ENCODE data around the gene FAM167B.

The FAM167B gene

DNA sequence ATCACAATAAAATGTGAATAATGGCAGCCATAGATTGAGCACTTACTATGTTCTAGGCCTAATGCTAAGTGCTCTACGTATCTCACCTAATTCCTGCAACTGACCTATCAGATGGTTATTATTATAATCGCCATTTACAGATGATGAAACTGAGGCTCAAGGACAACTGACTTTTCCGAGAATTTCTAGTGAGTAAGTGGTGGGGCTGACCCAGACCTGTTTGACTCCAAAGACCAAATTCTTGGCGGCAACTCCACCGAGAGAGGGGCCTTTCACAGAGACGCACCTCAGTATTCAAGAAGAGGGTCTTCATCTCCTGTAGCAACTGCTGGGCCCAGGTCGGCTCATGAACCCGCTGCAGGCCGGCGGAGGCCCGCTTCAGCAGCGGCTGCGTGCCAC, 25.4 kb upstream of the FAM167B start:
- peak overlapping the region; percentile 95 for H3K4me3 ChIP-seq (ENCODE audit: low read depth, low read length)
- TF ChIP-seq, protein P1, sequence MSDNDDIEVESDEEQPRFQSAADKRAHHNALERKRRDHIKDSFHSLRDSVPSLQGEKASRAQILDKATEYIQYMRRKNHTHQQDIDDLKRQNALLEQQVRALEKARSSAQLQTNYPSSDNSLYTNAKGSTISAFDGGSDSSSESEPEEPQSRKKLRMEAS (IDR thresholded peaks at IDR 0.05; ENCODE audit: low read depth, low read length): no peak
- TF ChIP-seq CTCF (IDR thresholded peaks at IDR 0.05; ENCODE audit: low read depth, low read length): no peak
- TF ChIP-seq MYC (IDR thresholded peaks at IDR 0.05; ENCODE audit: low read depth, low read length): no peak
- no peak for TF ChIP-seq POLR2A (IDR thresholded peaks at IDR 0.05; ENCODE audit: extremely low read depth, insufficient read length)
- DNase-seq (ENCODE audit: low read depth): no peak

- peak; percentile 91 for DNase-seq (ENCODE audit: low read depth)
- TF ChIP-seq, protein P1 (IDR thresholded peaks at IDR 0.05; ENCODE audit: low read depth, low read length): peak; percentile 74
- TF ChIP-seq POLR2A (IDR thresholded peaks at IDR 0.05; ENCODE audit: extremely low read depth, insufficient read length) (peak; percentile 77), CTCF (IDR thresholded peaks at IDR 0.05; ENCODE audit: low read depth, low read length) (no peak), MYC (IDR thresholded peaks at IDR 0.05; ENCODE audit: low read depth, low read length) (peak; percentile 86)
- peak within 1 kb of the TSS; percentile 95 for H3K4me3 ChIP-seq (ENCODE audit: low read depth, low read length)
Measured at GRCh38 chr1:32221980-32222755, 24.9 kb upstream of the FAM167B start, which contains the start of the genes EIF3I and TMEM234. Gene EIF3I, plus strand, starts transcription at chr1:32222407. Its CDS starts 35 bp downstream, at chr1:32222442. Gene TMEM234, minus strand, starts transcription at chr1:32222353. Its CDS starts 31 bp downstream, at chr1:32222322.

- no peak for DNase-seq (ENCODE audit: low read depth)
- H3K4me3 ChIP-seq (ENCODE audit: low read depth, low read length): peak overlapping the region; percentile 3
- TF ChIP-seq POLR2A (IDR thresholded peaks at IDR 0.05; ENCODE audit: extremely low read depth, insufficient read length): no peak
Measured at GRCh38 chr1:32223683-32224082, 23.3 kb upstream of the FAM167B start.

GRCh38 chr1:32224285-32224684, 22.7 kb upstream of the FAM167B start:
- no peak for TF ChIP-seq POLR2A (IDR thresholded peaks at IDR 0.05; ENCODE audit: extremely low read depth, insufficient read length)
- no peak for TF ChIP-seq MYC (IDR thresholded peaks at IDR 0.05; ENCODE audit: low read depth, low read length)
- no peak for TF ChIP-seq CTCF (IDR thresholded peaks at IDR 0.05; ENCODE audit: low read depth, low read length)
- TF ChIP-seq, protein P1 (IDR thresholded peaks at IDR 0.05; ENCODE audit: low read depth, low read length): no peak
- no peak overlapping the region for H3K4me3 ChIP-seq (ENCODE audit: low read depth, low read length)
- DNase-seq (ENCODE audit: low read depth): no peak

DNA sequence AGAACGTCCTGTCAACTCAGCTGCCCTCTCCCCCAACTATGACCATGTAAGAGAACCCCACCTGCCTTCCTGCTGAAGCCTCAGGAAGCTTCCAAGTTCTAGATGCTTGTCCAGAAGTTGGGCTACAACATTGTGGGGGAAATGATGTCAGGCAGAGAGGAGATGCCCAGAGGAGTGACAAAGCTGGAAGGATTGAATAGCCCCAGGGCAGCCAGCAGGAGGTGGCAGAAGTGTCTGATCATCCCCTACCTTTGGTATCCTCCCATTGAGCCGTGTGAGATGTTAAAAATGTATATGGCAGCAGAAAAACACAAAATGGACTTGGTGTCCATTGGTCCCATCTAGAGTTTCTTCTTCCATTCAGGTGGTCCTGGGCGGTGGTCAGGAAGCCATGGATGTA, 18.3 kb upstream of the FAM167B start:
- DNase-seq (ENCODE audit: low read depth): no peak
- TF ChIP-seq POLR2A (IDR thresholded peaks at IDR 0.05; ENCODE audit: extremely low read depth, insufficient read length) (no peak), CTCF (IDR thresholded peaks at IDR 0.05; ENCODE audit: low read depth, low read length) (no peak), MYC (IDR thresholded peaks at IDR 0.05; ENCODE audit: low read depth, low read length) (no peak)
- TF ChIP-seq, protein P1 (IDR thresholded peaks at IDR 0.05; ENCODE audit: low read depth, low read length): no peak
- H3K4me3 ChIP-seq (ENCODE audit: low read depth, low read length): no peak overlapping the region

GRCh38 chr1:32231843-32232432, 15.1 kb upstream of the FAM167B start:
- no peak for DNase-seq (ENCODE audit: low read depth)
- H3K4me3 ChIP-seq (ENCODE audit: low read depth, low read length): no peak overlapping the region
- TF ChIP-seq POLR2A (IDR thresholded peaks at IDR 0.05; ENCODE audit: extremely low read depth, insufficient read length) (no peak), MYC (IDR thresholded peaks at IDR 0.05; ENCODE audit: low read depth, low read length) (no peak), CTCF (IDR thresholded peaks at IDR 0.05; ENCODE audit: low read depth, low read length) (no peak)
- TF ChIP-seq, protein P1 (IDR thresholded peaks at IDR 0.05; ENCODE audit: low read depth, low read length): no peak
